Measurements from ENCODE around the gene RBM17. TPM values are rescaled to one million over a fixed set of nuclear protein-coding genes. Genes with fewer than 3 reads are reported as not detected.

RBM17 gene
- total and polyA plus RNA-seq, 2 of the 13 experiments (the other 11 are each of a cell fraction or from before 2014, with no cell fraction given): 30.7 to 77.5 TPM

DNA sequence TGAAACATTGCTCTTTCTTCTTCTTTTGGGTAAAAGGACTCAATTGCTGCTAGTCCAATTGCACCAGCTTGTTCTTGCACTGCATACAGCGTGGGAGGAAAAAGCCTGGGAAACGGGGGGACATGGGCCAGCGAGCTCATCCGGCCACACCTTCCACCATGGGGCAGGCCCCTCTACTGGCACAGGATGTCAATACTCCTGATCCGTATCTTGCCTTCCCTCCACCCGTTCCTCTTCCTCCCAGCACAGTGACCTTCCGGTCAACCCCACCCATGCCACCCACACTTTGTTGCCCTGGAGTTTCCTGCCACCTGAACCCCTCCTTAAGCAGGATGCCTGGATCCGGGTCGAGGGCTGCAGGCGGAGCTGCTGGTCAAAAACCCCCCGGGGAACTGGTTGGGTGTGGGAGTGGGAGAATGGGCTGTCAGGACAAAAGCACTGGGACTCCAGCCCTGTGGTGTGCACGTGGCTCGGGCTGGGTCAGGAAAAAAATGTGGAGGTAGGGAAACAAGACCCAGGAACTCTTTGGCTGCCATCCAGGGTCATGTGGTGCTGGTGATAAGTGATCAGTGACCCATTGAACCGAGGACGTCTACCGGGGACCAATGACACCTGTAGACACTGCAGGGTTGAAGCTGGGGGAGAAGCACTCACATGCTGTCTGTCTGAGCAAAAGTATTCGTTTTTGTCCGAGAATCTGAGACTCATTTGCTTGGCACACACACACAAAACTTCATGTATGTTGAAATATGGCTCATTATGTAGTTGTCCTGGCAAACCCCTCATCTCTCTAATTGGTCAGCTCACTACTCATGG lies 34.8 kb upstream of the RBM17 start (continued):
- TF ChIP-seq, protein P1, sequence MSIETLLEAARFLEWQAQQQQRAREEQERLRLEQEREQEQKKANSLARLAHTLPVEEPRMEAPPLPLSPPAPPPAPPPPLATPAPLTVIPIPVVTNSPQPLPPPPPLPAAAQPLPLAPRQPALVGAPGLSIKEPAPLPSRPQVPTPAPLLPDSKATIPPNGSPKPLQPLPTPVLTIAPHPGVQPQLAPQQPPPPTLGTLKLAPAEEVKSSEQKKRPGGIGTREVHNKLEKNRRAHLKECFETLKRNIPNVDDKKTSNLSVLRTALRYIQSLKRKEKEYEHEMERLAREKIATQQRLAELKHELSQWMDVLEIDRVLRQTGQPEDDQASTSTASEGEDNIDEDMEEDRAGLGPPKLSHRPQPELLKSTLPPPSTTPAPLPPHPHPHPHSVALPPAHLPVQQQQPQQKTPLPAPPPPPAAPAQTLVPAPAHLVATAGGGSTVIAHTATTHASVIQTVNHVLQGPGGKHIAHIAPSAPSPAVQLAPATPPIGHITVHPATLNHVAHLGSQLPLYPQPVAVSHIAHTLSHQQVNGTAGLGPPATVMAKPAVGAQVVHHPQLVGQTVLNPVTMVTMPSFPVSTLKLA (IDR thresholded peaks at IDR 0.05): peak; percentile 43; the same call in 1 of the 2 replicates
- TF ChIP-seq CHD4 (IDR thresholded peaks at IDR 0.05; ENCODE audit: borderline replicate concordance, low read length) (no peak), KAT8 (CRISPR knock-in tag; IDR thresholded peaks at IDR 0.05) (0 out of 2 replicates have a peak, but pooled peaks have one; percentile 19), THAP11 (CRISPR knock-in tag; IDR thresholded peaks at IDR 0.05) (no peak), GATA4 (IDR thresholded peaks at IDR 0.05; ENCODE audit: borderline replicate concordance, low read depth) (no peak), MYC (CRISPR knock-in tag; IDR thresholded peaks at IDR 0.05; ENCODE audit: borderline replicate concordance) (0 out of 2 replicates have a peak, but pooled peaks have one; percentile 45), NR1H2 (CRISPR knock-in tag; IDR thresholded peaks at IDR 0.05; ENCODE audit: borderline replicate concordance, low read depth) (no peak), FOXJ3 (CRISPR knock-in tag; IDR thresholded peaks at IDR 0.05; ENCODE audit: borderline replicate concordance) (no peak), KLF13 (CRISPR knock-in tag; IDR thresholded peaks at IDR 0.05) (no peak), RBM39 (IDR thresholded peaks at IDR 0.05; ENCODE audit: low read depth, low read length, poor library complexity, severe bottlenecking) (no peak), ZNF296 (CRISPR knock-in tag; conservative IDR thresholded peaks at IDR 0.05) (0 out of 2 replicates have a peak, but pooled peaks have one; percentile 17), HOXA9 (CRISPR knock-in tag; IDR thresholded peaks at IDR 0.05; ENCODE audit: borderline replicate concordance) (no peak), BORCS8-MEF2B (CRISPR knock-in tag; IDR thresholded peaks at IDR 0.05) (no peak), GABPB1 (CRISPR knock-in tag; IDR thresholded peaks at IDR 0.05) (peak; percentile 66), ZNF562 (CRISPR knock-in tag; IDR thresholded peaks at IDR 0.05; ENCODE audit: borderline replicate concordance) (no peak), NFKB2 (CRISPR knock-in tag; IDR thresholded peaks at IDR 0.05; ENCODE audit: borderline replicate concordance) (peak; percentile 53; the same call in 1 of the 2 replicates), ZNF75D (CRISPR knock-in tag; IDR thresholded peaks at IDR 0.05; ENCODE audit: borderline replicate concordance) (no peak), MED1 (CRISPR knock-in tag; IDR thresholded peaks at IDR 0.05) (no peak)
- TF ChIP-seq, protein P2, sequence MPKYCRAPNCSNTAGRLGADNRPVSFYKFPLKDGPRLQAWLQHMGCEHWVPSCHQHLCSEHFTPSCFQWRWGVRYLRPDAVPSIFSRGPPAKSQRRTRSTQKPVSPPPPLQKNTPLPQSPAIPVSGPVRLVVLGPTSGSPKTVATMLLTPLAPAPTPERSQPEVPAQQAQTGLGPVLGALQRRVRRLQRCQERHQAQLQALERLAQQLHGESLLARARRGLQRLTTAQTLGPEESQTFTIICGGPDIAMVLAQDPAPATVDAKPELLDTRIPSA (CRISPR knock-in tag; IDR thresholded peaks at IDR 0.05; ENCODE audit: borderline replicate concordance): no peak
- TF ChIP-seq, protein P3, sequence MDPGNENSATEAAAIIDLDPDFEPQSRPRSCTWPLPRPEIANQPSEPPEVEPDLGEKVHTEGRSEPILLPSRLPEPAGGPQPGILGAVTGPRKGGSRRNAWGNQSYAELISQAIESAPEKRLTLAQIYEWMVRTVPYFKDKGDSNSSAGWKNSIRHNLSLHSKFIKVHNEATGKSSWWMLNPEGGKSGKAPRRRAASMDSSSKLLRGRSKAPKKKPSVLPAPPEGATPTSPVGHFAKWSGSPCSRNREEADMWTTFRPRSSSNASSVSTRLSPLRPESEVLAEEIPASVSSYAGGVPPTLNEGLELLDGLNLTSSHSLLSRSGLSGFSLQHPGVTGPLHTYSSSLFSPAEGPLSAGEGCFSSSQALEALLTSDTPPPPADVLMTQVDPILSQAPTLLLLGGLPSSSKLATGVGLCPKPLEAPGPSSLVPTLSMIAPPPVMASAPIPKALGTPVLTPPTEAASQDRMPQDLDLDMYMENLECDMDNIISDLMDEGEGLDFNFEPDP (CRISPR knock-in tag; conservative IDR thresholded peaks at IDR 0.05): no peak
- TF ChIP-seq, protein P4, sequence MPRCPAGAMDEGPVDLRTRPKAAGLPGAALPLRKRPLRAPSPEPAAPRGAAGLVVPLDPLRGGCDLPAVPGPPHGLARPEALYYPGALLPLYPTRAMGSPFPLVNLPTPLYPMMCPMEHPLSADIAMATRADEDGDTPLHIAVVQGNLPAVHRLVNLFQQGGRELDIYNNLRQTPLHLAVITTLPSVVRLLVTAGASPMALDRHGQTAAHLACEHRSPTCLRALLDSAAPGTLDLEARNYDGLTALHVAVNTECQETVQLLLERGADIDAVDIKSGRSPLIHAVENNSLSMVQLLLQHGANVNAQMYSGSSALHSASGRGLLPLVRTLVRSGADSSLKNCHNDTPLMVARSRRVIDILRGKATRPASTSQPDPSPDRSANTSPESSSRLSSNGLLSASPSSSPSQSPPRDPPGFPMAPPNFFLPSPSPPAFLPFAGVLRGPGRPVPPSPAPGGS (CRISPR knock-in tag; IDR thresholded peaks at IDR 0.05): no peak
- TF ChIP-seq, protein P5, sequence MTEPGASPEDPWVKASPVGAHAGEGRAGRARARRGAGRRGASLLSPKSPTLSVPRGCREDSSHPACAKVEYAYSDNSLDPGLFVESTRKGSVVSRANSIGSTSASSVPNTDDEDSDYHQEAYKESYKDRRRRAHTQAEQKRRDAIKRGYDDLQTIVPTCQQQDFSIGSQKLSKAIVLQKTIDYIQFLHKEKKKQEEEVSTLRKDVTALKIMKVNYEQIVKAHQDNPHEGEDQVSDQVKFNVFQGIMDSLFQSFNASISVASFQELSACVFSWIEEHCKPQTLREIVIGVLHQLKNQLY (CRISPR knock-in tag; IDR thresholded peaks at IDR 0.05): peak; percentile 68; the same call in 1 of the 2 replicates

All from HepG2 (cell line).